Astrocyte of the cerebellum (primary cell): ENCODE results near the gene IFT122.

Source experiments
- DNase-seq: peaks from one replicate; pipeline ENCODE4 v3.0.0-alpha.2; 2011; ENCODE audit warnings: low read depth
- H3K4me3 ChIP-seq: 2 replicates; pipeline ENCODE4 v1.5.1; 2011; ENCODE audit warnings: mild to moderate bottlenecking, low read depth, low read length, moderate library complexity
- CTCF ChIP-seq: IDR thresholded peaks from 2 replicates; pipeline ENCODE4 v1.5.1; 2012; ENCODE audit warnings: low read length, low read depth, moderate library complexity, mild to moderate bottlenecking; ENCODE audit errors: missing control alignments
- in situ Hi-C: cut with HindIII; loops from 2 replicates; pipeline ENCODE4 v1.10.0; 2017; ENCODE audit warnings: low sequenced_read_pairs

Gene IFT122

GRCh38 chr3:129445471-129445870 lies 5.4 kb downstream of the IFT122 start:
- in situ Hi-C loops: loop anchor here (25.0 kb wide), 1 partner anchor 392 kb away; no protein-coding TSS in a partner anchor
- DNase-seq: no peak
- no peak for TF ChIP-seq CTCF
- H3K4me3 ChIP-seq: no peak overlapping the region

GRCh38 chr3:129446926-129447325 lies 6.9 kb downstream of the IFT122 start:
- no peak for DNase-seq
- no peak for TF ChIP-seq CTCF

GRCh38 chr3:129448186-129448895 lies 8.3 kb downstream of the IFT122 start:
- in situ Hi-C loops: loop anchor here (25.0 kb wide), 1 partner anchor 389 kb away; no protein-coding TSS in a partner anchor
- no peak for DNase-seq
- H3K4me3 ChIP-seq: no peak overlapping the region
- TF ChIP-seq CTCF: no peak

More at GRCh38 chr3:129446926-129447325, 6.9 kb downstream of the IFT122 start:
- H3K4me3 ChIP-seq: no peak overlapping the region
- in situ Hi-C loops: loop anchor here (25.0 kb wide), 1 partner anchor 390 kb away; no protein-coding TSS in a partner anchor

- in situ Hi-C loops: loop anchor here (25.0 kb wide), 1 partner anchor 388 kb away; no protein-coding TSS in a partner anchor
- no peak overlapping the region for H3K4me3 ChIP-seq
- no peak for TF ChIP-seq CTCF
- DNase-seq: peak; percentile 40
These were observed 9.5 kb downstream of the IFT122 start for GRCh38 chr3:129449279-129450115.

GRCh38 chr3:129453732-129454131 lies 13.7 kb downstream of the IFT122 start:
- in situ Hi-C loops: no loop called here

GRCh38 chr3:129460155-129460554 lies 20.1 kb downstream of the IFT122 start:
- TF ChIP-seq CTCF: no peak
- H3K4me3 ChIP-seq: no peak overlapping the region
- in situ Hi-C loops: no loop called here
- DNase-seq: no peak

More at GRCh38 chr3:129453732-129454131, 13.7 kb downstream of the IFT122 start:
- DNase-seq: no peak
- H3K4me3 ChIP-seq: no peak overlapping the region
- TF ChIP-seq CTCF: no peak
